Liver (tissue), 3 donors: ENCODE data around the gene LRRK1.

Source experiments
- CTCF ChIP-seq: fragments of 150-350 bp; IDR thresholded peaks from 2 replicates; pipeline ENCODE4 v1.5.1; 2017; ENCODE audit warnings: improper control_type of control experiment, low read depth, low read length; ENCODE audit not compliant: missing input control
- GABPA ChIP-seq, 2 donors: IDR thresholded peaks in 1 of 2; conservative IDR thresholded peaks in 1 of 2; 2 replicates each; pipeline ENCODE4 v1.6.1; 2016; ENCODE audit warnings: antibody characterized with exemption in 2 of 2, mild to moderate bottlenecking in 1 of 2, moderate library complexity in 1 of 2
- JUND ChIP-seq, 2 donors: IDR thresholded peaks; 2 replicates each; pipeline ENCODE4 v1.6.1; 2016; ENCODE audit warnings: antibody characterized with exemption in 2 of 2
- MAX ChIP-seq: IDR thresholded peaks from 2 replicates; pipeline ENCODE4 v1.6.1; 2016; ENCODE audit warnings: antibody characterized with exemption
- RAD21 ChIP-seq, 2 donors: IDR thresholded peaks; 2 replicates each; pipeline ENCODE4 v1.6.1; 2016; ENCODE audit warnings: antibody characterized with exemption in 2 of 2, mild to moderate bottlenecking in 2 of 2
- RXRA ChIP-seq, 2 donors: IDR thresholded peaks; 2 replicates each; pipeline ENCODE4 v1.6.1; 2017 to 2018; ENCODE audit warnings: antibody characterized with exemption in 2 of 2, mild to moderate bottlenecking in 1 of 2
- SP1 ChIP-seq: IDR thresholded peaks from 2 replicates; pipeline ENCODE4 v1.6.1; 2018; ENCODE audit warnings: antibody characterized with exemption, mild to moderate bottlenecking
- YY1 ChIP-seq: IDR thresholded peaks from 2 replicates; pipeline ENCODE4 v1.6.1; 2016; ENCODE audit warnings: antibody characterized with exemption, mild to moderate bottlenecking
- ZBTB33 ChIP-seq: IDR thresholded peaks from 2 replicates; pipeline ENCODE4 v1.6.1; 2016; ENCODE audit warnings: antibody characterized with exemption
- TF ChIP-seq, protein P1 (sequence below): IDR thresholded peaks from 2 replicates; pipeline ENCODE4 v1.6.1; 2016; ENCODE audit warnings: antibody characterized with exemption, mild to moderate bottlenecking
- donor health status: healthy.
- donor health status: healthy.

DNA sequence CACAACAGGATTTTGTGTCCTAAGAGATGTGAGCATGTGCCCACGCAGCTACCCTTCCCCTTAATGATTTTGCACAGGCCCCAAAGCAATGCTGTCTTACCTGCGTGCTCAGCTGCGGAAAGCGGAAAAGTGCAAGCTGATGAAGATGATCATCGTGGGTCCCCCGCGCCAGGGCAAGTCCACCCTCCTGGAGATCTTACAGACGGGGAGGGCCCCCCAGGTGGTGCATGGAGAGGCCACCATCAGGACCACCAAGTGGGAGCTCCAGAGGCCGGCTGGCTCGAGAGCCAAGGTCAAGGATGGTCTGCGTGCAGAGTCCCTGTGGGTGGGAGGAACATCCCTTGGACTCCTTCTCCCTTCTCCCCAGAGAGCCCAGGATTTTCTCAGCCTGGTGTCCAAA lies 103.1 kb downstream of the LRRK1 start:
- TF ChIP-seq CTCF (no peak), ZBTB33 (no peak), MAX (no peak), JUND (IDR thresholded peaks at IDR 0.05) (no peak), RAD21 (IDR thresholded peaks at IDR 0.05) (no peak), RXRA (IDR thresholded peaks at IDR 0.05) (no peak), GABPA (IDR thresholded peaks at IDR 0.05 in 1 of 2, conservative IDR thresholded peaks at IDR 0.05 in 1 of 2) (no peak), SP1 (no peak), YY1 (no peak)
- TF ChIP-seq, protein P1, sequence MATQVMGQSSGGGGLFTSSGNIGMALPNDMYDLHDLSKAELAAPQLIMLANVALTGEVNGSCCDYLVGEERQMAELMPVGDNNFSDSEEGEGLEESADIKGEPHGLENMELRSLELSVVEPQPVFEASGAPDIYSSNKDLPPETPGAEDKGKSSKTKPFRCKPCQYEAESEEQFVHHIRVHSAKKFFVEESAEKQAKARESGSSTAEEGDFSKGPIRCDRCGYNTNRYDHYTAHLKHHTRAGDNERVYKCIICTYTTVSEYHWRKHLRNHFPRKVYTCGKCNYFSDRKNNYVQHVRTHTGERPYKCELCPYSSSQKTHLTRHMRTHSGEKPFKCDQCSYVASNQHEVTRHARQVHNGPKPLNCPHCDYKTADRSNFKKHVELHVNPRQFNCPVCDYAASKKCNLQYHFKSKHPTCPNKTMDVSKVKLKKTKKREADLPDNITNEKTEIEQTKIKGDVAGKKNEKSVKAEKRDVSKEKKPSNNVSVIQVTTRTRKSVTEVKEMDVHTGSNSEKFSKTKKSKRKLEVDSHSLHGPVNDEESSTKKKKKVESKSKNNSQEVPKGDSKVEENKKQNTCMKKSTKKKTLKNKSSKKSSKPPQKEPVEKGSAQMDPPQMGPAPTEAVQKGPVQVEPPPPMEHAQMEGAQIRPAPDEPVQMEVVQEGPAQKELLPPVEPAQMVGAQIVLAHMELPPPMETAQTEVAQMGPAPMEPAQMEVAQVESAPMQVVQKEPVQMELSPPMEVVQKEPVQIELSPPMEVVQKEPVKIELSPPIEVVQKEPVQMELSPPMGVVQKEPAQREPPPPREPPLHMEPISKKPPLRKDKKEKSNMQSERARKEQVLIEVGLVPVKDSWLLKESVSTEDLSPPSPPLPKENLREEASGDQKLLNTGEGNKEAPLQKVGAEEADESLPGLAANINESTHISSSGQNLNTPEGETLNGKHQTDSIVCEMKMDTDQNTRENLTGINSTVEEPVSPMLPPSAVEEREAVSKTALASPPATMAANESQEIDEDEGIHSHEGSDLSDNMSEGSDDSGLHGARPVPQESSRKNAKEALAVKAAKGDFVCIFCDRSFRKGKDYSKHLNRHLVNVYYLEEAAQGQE = no peak
